BLaER1 treated with 17β-estradiol and CSF1 and Interleukin-3, amounts not matched to agents 10 nM and 100 nM (cell line): ENCODE results near the gene EPPIN.

Source experiments
- H3K27ac ChIP-seq, 11 experiments: shearing (Covaris generic); formaldehyde crosslinking; 2 replicates each; pipeline ENCODE4 v1.8.1; 2022
- H3K27me3 ChIP-seq, 11 experiments: shearing (Covaris generic); formaldehyde crosslinking; 2 replicates each; pipeline ENCODE4 v1.8.1; 2022
- H3K36me3 ChIP-seq, 11 experiments: shearing (Covaris generic); formaldehyde crosslinking; 2 replicates each; pipeline ENCODE4 v1.8.1; 2022
- H3K4me1 ChIP-seq, 10 experiments: shearing (Covaris generic); formaldehyde crosslinking; 2 replicates each; pipeline ENCODE4 v1.8.1; 2022
- H3K4me2 ChIP-seq, 11 experiments: shearing (Covaris generic); formaldehyde crosslinking; 2 replicates each; pipeline ENCODE4 v1.8.1; 2022
- H3K4me3 ChIP-seq, 10 experiments: shearing (Covaris generic); formaldehyde crosslinking; 2 replicates each; pipeline ENCODE4 v1.8.1; 2022
- H3K9ac ChIP-seq, 11 experiments: shearing (Covaris generic); formaldehyde crosslinking; 2 replicates each; pipeline ENCODE4 v1.8.1; 2022
- H3K9me3 ChIP-seq, 11 experiments: shearing (Covaris generic); formaldehyde crosslinking; replicated peaks in 1 of 11; 2 replicates each; pipeline ENCODE4 v1.8.1; 2022
- H4K20me1 ChIP-seq, 11 experiments: shearing (Covaris generic); formaldehyde crosslinking; 2 replicates each; pipeline ENCODE4 v1.8.1; 2022
- Cebpa-rat ChIP-seq, 11 experiments: shearing (Covaris generic); IDR thresholded peaks; 2 replicates each; pipeline ENCODE4 v1.8.1; 2022

EPPIN gene

GRCh38 chr20:45548410-45548809 is 1.2 kb upstream of the EPPIN start:
- Histone ChIP-seq H3K4me1 (no peaks in the 10 kb centered on the region), H3K27me3 (no peaks in the 10 kb centered on the region), H3K9me3 (peaks cover 0 to 5% (median 0%) of the 10 kb centered on the region in 11 experiments; a peak in 1 of 22 replicates), H3K4me3 (no peak overlapping the region), H3K27ac (no peak overlapping the region), H3K36me3 (no peaks in the 10 kb centered on the region), H3K9ac (no peak overlapping the region), H3K4me2 (no peak overlapping the region), H4K20me1 (no peaks in the 10 kb centered on the region)
- TF ChIP-seq Cebpa-rat (IDR thresholded peaks at IDR 0.05) = no peak

- no peak for TF ChIP-seq Cebpa-rat (IDR thresholded peaks at IDR 0.05)
- Histone ChIP-seq H3K4me1 (no peaks in the 10 kb centered on the region), H4K20me1 (no peaks in the 10 kb centered on the region), H3K9ac (no peak overlapping the region), H3K4me3 (no peak overlapping the region), H3K9me3 (no peaks in the 10 kb centered on the region; a peak in 1 of 22 replicates), H3K4me2 (no peak overlapping the region), H3K27ac (no peak overlapping the region), H3K27me3 (no peaks in the 10 kb centered on the region), H3K36me3 (no peaks in the 10 kb centered on the region)
These were observed 1.3 kb downstream of the EPPIN start for GRCh38 chr20:45545754-45546453.

- H3K9me3 ChIP-seq = no peaks in the 10 kb centered on the region
- H3K4me2 ChIP-seq = no peak overlapping the region
- H3K27ac ChIP-seq = no peak overlapping the region
- no peaks in the 10 kb centered on the region for H4K20me1 ChIP-seq
- H3K4me1 ChIP-seq = no peaks in the 10 kb centered on the region
- no peaks in the 10 kb centered on the region for H3K27me3 ChIP-seq
- no peak overlapping the region for H3K9ac ChIP-seq
- no peaks in the 10 kb centered on the region for H3K36me3 ChIP-seq
- no peak overlapping the region for H3K4me3 ChIP-seq
- TF ChIP-seq Cebpa-rat (IDR thresholded peaks at IDR 0.05) = no peak
These were observed 1.9 kb downstream of the EPPIN start for GRCh38 chr20:45545351-45545750.

- no peaks in the 10 kb centered on the region for H4K20me1 ChIP-seq
- no peak within 1 kb of the TSS for H3K27ac ChIP-seq
- TF ChIP-seq Cebpa-rat (IDR thresholded peaks at IDR 0.05) = no peak
- no peaks in the 10 kb centered on the region for H3K4me1 ChIP-seq
- no peaks in the 10 kb centered on the region for H3K36me3 ChIP-seq
- H3K4me3 ChIP-seq = no peak within 1 kb of the TSS
- no peak within 1 kb of the TSS for H3K9ac ChIP-seq
- H3K4me2 ChIP-seq = no peak within 1 kb of the TSS
- H3K27me3 ChIP-seq = no peaks in the 10 kb centered on the region
- no peaks in the 10 kb centered on the region for H3K9me3 ChIP-seq
These were observed 7.8 kb downstream of the EPPIN start, which contains the start of gene WFDC6 for GRCh38 chr20:45539382-45539781. Gene WFDC6, minus strand, starts transcription at chr20:45539482. Its CDS starts 75 bp downstream, at chr20:45539407.

- Histone ChIP-seq H3K9ac (no peak overlapping the region), H3K27me3 (no peaks in the 10 kb centered on the region), H3K27ac (no peak overlapping the region), H4K20me1 (no peaks in the 10 kb centered on the region), H3K4me3 (no peak overlapping the region), H3K36me3 (no peaks in the 10 kb centered on the region), H3K4me2 (no peak overlapping the region), H3K9me3 (no peaks in the 10 kb centered on the region), H3K4me1 (no peaks in the 10 kb centered on the region)
- TF ChIP-seq Cebpa-rat (IDR thresholded peaks at IDR 0.05) = no peak
These were observed 8.9 kb downstream of the EPPIN start for GRCh38 chr20:45538209-45538799.

GRCh38 chr20:45527294-45527693 is 19.9 kb downstream of the EPPIN start:
- Histone ChIP-seq H3K4me3 (no peak overlapping the region), H3K27ac (no peak overlapping the region), H3K4me2 (no peak overlapping the region), H3K36me3 (no peaks in the 10 kb centered on the region), H3K9me3 (no peaks in the 10 kb centered on the region), H4K20me1 (no peaks in the 10 kb centered on the region), H3K9ac (no peak overlapping the region), H3K27me3 (no peaks in the 10 kb centered on the region), H3K4me1 (peaks cover 1 to 15% (median 3%) of the 10 kb centered on the region in 10 experiments; a peak in 19 of 20 replicates)
- TF ChIP-seq Cebpa-rat (IDR thresholded peaks at IDR 0.05) = no peak

GRCh38 chr20:45523821-45524220 is 23.4 kb downstream of the EPPIN start:
- no peaks in the 10 kb centered on the region for H3K36me3 ChIP-seq
- peaks cover 0 to 13% (median 0%) of the 10 kb centered on the region in 10 experiments; a peak in 6 of 20 replicates for H3K4me1 ChIP-seq
- TF ChIP-seq Cebpa-rat (IDR thresholded peaks at IDR 0.05) = no peak
- H3K9ac ChIP-seq = no peak overlapping the region
- peak overlapping the region in 3 of 11 experiments; percentile 6 to 46 (median 45); a peak in 4 of 22 replicates for H3K4me2 ChIP-seq
- no peak overlapping the region for H3K27ac ChIP-seq
- no peaks in the 10 kb centered on the region for H3K27me3 ChIP-seq
- H4K20me1 ChIP-seq = no peaks in the 10 kb centered on the region
- H3K9me3 ChIP-seq = no peaks in the 10 kb centered on the region
- no peak overlapping the region for H3K4me3 ChIP-seq

GRCh38 chr20:45518282-45518681 is 28.9 kb downstream of the EPPIN start:
- Histone ChIP-seq H3K27me3 (no peaks in the 10 kb centered on the region), H3K4me1 (peaks cover 0 to under 1% (median 0%) of the 10 kb centered on the region in 10 experiments; a peak in 1 of 20 replicates), H3K9me3 (no peaks in the 10 kb centered on the region), H3K4me3 (no peak overlapping the region), H3K27ac (no peak overlapping the region), H4K20me1 (no peaks in the 10 kb centered on the region), H3K4me2 (no peak overlapping the region), H3K9ac (no peak overlapping the region), H3K36me3 (no peaks in the 10 kb centered on the region)
- no peak for TF ChIP-seq Cebpa-rat (IDR thresholded peaks at IDR 0.05)

- TF ChIP-seq Cebpa-rat (IDR thresholded peaks at IDR 0.05) = no peak
- Histone ChIP-seq H3K27me3 (no peaks in the 10 kb centered on the region), H3K4me1 (no peaks in the 10 kb centered on the region), H3K27ac (no peak within 1 kb of the TSS), H3K9ac (no peak within 1 kb of the TSS), H4K20me1 (no peaks in the 10 kb centered on the region), H3K9me3 (no peaks in the 10 kb centered on the region), H3K4me2 (no peak within 1 kb of the TSS), H3K4me3 (no peak within 1 kb of the TSS), H3K36me3 (no peaks in the 10 kb centered on the region)
These were observed 31.9 kb downstream of the EPPIN start, which contains the start of gene SPINT3 for GRCh38 chr20:45515147-45515913. Gene SPINT3, minus strand, starts transcription at chr20:45515622. Its CDS starts 14 bp downstream, at chr20:45515608.
